H1 (cell line): ENCODE measurements around the gene LRP1. TPM values are rescaled to one million over a fixed set of nuclear protein-coding genes. Genes with fewer than 3 reads are reported as not detected.
A peak's percentile ranks its signal among the peaks of the same experiment; 100 is the strongest.

Experiments used
- CTCF ChIA-PET: fragments of 300-600 bp; sonication (Branson Sonifier 250); formaldehyde crosslinking; loops from one replicate; lab custom pipeline; 2021; ENCODE audit not compliant: partially characterized antibody; lab: Charles Lee
- POLR2A ChIA-PET: fragments of 300-600 bp; sonication (Branson Sonifier 250); formaldehyde crosslinking; loops from one replicate; lab custom pipeline; 2021; ENCODE audit warnings: inconsistent platforms; ENCODE audit not compliant: partially characterized antibody; lab: Charles Lee
- DNase-seq, 2 experiments: peaks; one replicate each; pipeline versions ENCODE4 v3.0.0 to v3.0.0-alpha.2; 2010 to 2022; ENCODE audit warnings: low spot score in 2 of 2, low read depth in 1 of 2, mixed read lengths in 1 of 2
- FAIRE-seq: peaks from 2 replicates; lab custom pipeline; 2011; peaks lifted over from hg19 to GRCh38; lab: Jason Lieb, UNC
- H2AFZ ChIP-seq: 2 replicates; pipeline ENCODE4 v1.8.1; 2012; ENCODE audit warnings: low read length, inconsistent platforms
- H2AK5ac ChIP-seq: 2 replicates; pipeline ENCODE4 v1.6.1; 2013; ENCODE audit warnings: low read depth, low read length
- H2BK120ac ChIP-seq: replicated peaks from 2 replicates; pipeline ENCODE3; 2013; ENCODE audit warnings: low read depth, low read length, inconsistent platforms
- H2BK12ac ChIP-seq: 2 replicates; pipeline ENCODE4 v1.6.1; 2013; ENCODE audit warnings: low read depth, low read length
- H2BK15ac ChIP-seq: 2 replicates; pipeline ENCODE4 v1.6.1; 2013; ENCODE audit warnings: low read length
- H2BK20ac ChIP-seq: 2 replicates; pipeline ENCODE4 v1.6.1; 2013; ENCODE audit warnings: low read length
- H2BK5ac ChIP-seq: 2 replicates; pipeline ENCODE4 v1.6.1; 2013; ENCODE audit warnings: low read depth, low read length
- H3K14ac ChIP-seq: 2 replicates; pipeline ENCODE4 v1.6.1; 2013; ENCODE audit warnings: inconsistent platforms; ENCODE audit not compliant: insufficient read length
- H3K18ac ChIP-seq: 2 replicates; pipeline ENCODE4 v1.6.1; 2013; ENCODE audit warnings: low read length; ENCODE audit errors: extremely low read depth
- H3K23ac ChIP-seq: 2 replicates; pipeline ENCODE4 v1.6.1; 2013; ENCODE audit warnings: inconsistent platforms; ENCODE audit not compliant: insufficient read length
- H3K23me2 ChIP-seq: 2 replicates; pipeline ENCODE4 v1.6.1; 2013; ENCODE audit warnings: low read depth, low read length
- H3K27ac ChIP-seq: 2 replicates; pipeline ENCODE4 v1.6.1; 2011; ENCODE audit warnings: low read depth, low read length, inconsistent platforms
- H3K27me3 ChIP-seq, 4 experiments: replicated peaks in 1 of 4; 1 replicate in 1 of 4; 2 replicates in 3 of 4; pipeline versions ENCODE4 v1.6.1 to v1.8.1; 2011 to 2013; ENCODE audit warnings: low read length in 3 of 4, mild to moderate bottlenecking in 3 of 4, inconsistent platforms in 2 of 4, mixed read lengths in 2 of 4, moderate library complexity in 1 of 4; ENCODE audit not compliant: control insufficient read depth in 3 of 4, insufficient read depth in 3 of 4; ENCODE audit errors: extremely low read depth in 1 of 4
- H3K36me3 ChIP-seq, 4 experiments: 2 replicates each; pipeline versions ENCODE4 v1.6.1 to v1.8.1; 2011 to 2013; ENCODE audit warnings: mild to moderate bottlenecking in 4 of 4, low read length in 3 of 4, moderate library complexity in 2 of 4, control low read depth in 1 of 4, inconsistent platforms in 1 of 4; ENCODE audit not compliant: insufficient read depth in 4 of 4, control insufficient read depth in 2 of 4
- H3K4ac ChIP-seq: replicated peaks from 2 replicates; pipeline ENCODE3; 2013; ENCODE audit warnings: low read length, low read depth, mixed read lengths, inconsistent platforms; ENCODE audit not compliant: insufficient read length
- H3K4me1 ChIP-seq, 4 experiments: replicated peaks in 1 of 4; 1 replicate in 1 of 4; 2 replicates in 3 of 4; pipeline versions ENCODE4 v1.6.1 to v1.8.1; 2011 to 2013; ENCODE audit warnings: low read length in 3 of 4, inconsistent platforms in 2 of 4, mixed read lengths in 1 of 4; ENCODE audit not compliant: insufficient read depth in 4 of 4, control insufficient read depth in 3 of 4
- H3K4me2 ChIP-seq, 2 experiments: 2 replicates each; pipeline versions ENCODE4 v1.6.1 to v1.8.1; 2011 to 2013; ENCODE audit warnings: low read depth in 2 of 2, low read length in 2 of 2, control low read depth in 1 of 2, inconsistent platforms in 1 of 2, mild to moderate bottlenecking in 1 of 2; ENCODE audit not compliant: insufficient read depth in 1 of 2
- H3K4me3 ChIP-seq, 4 experiments: fragments of 200-600, 300-600 bp in 1 of 4; sonication (generic), shearing (Covaris generic), sonication (Bioruptor Twin) in 1 of 4; 2 replicates each; pipeline versions ENCODE4 v1.5.1 to v1.8.1; 2011 to 2016; ENCODE audit warnings: low read length in 4 of 4, low read depth in 3 of 4, control low read depth in 2 of 4, inconsistent platforms in 2 of 4, mild to moderate bottlenecking in 2 of 4, mixed read lengths in 1 of 4, moderate library complexity in 1 of 4; ENCODE audit not compliant: insufficient read depth in 2 of 4; ENCODE audit errors: extremely low read depth in 1 of 4
- H3K56ac ChIP-seq: replicated peaks from 2 replicates; pipeline ENCODE3; 2013; ENCODE audit warnings: low read depth, mild to moderate bottlenecking, mixed read lengths, low read length, inconsistent platforms; ENCODE audit not compliant: insufficient read length
- H3K79me1 ChIP-seq: 2 replicates; pipeline ENCODE4 v1.6.1; 2013; ENCODE audit warnings: low read depth, low read length, control low read depth
- H3K79me2 ChIP-seq, 2 experiments: 2 replicates each; pipeline versions ENCODE4 v1.6.1 to v1.8.1; 2012 to 2013; ENCODE audit warnings: low read length in 2 of 2, mild to moderate bottlenecking in 2 of 2, inconsistent platforms in 1 of 2; ENCODE audit not compliant: insufficient read depth in 2 of 2, control insufficient read depth in 1 of 2
- H3K9ac ChIP-seq, 4 experiments: replicated peaks in 1 of 4; 1 replicate in 1 of 4; 2 replicates in 3 of 4; pipeline versions ENCODE4 v1.6.1 to v1.8.1; 2011 to 2013; ENCODE audit warnings: low read depth in 3 of 4, low read length in 3 of 4, control low read depth in 2 of 4, mild to moderate bottlenecking in 2 of 4, moderate library complexity in 2 of 4, inconsistent platforms in 1 of 4; ENCODE audit errors: extremely low read depth in 1 of 4
- H3K9me3 ChIP-seq, 2 experiments: 2 replicates each; pipeline versions ENCODE4 v1.6.1 to v1.8.1; 2012 to 2013; ENCODE audit warnings: mild to moderate bottlenecking in 2 of 2, moderate library complexity in 2 of 2, control low read depth in 1 of 2, inconsistent platforms in 1 of 2, low read depth in 1 of 2, low read length in 1 of 2, mixed read lengths in 1 of 2; ENCODE audit not compliant: insufficient read depth in 2 of 2
- H4K20me1 ChIP-seq, 2 experiments: replicated peaks in 1 of 2; 2 replicates each; pipeline versions ENCODE3 to v1.8.1; 2011 to 2013; ENCODE audit warnings: inconsistent platforms in 2 of 2, low read length in 2 of 2, mild to moderate bottlenecking in 1 of 2; ENCODE audit not compliant: insufficient read depth in 2 of 2, control insufficient read depth in 1 of 2
- H4K5ac ChIP-seq: 2 replicates; pipeline ENCODE4 v1.6.1; 2013; ENCODE audit warnings: low read length, low read depth, mixed read lengths, inconsistent platforms; ENCODE audit not compliant: insufficient read length
- H4K8ac ChIP-seq: 2 replicates; pipeline ENCODE4 v1.8.0; 2013; ENCODE audit warnings: mild to moderate bottlenecking, moderate library complexity, low read length, inconsistent platforms; ENCODE audit not compliant: insufficient read depth; ENCODE audit errors: extremely low read depth
- H4K91ac ChIP-seq: replicated peaks from 2 replicates; pipeline ENCODE3; 2013; ENCODE audit warnings: low read length, mixed read lengths, inconsistent platforms; ENCODE audit not compliant: insufficient read length
- JUND ChIP-seq: IDR thresholded peaks from 2 replicates; pipeline ENCODE4 v1.6.1; 2011; ENCODE audit warnings: mild to moderate bottlenecking, improper control_type of control experiment, low read length
- POU5F1 ChIP-seq: IDR thresholded peaks from 2 replicates; pipeline ENCODE4 v1.6.1; 2011; ENCODE audit warnings: low read depth, mild to moderate bottlenecking, low read length, moderate library complexity
- SIN3A ChIP-seq, 2 experiments: IDR thresholded peaks in 1 of 2; conservative IDR thresholded peaks in 1 of 2; 2 replicates each; pipeline ENCODE4 v1.6.1; 2011 to 2012; ENCODE audit warnings: low read length in 2 of 2, improper control_type of control experiment in 1 of 2, low read depth in 1 of 2, mild to moderate bottlenecking in 1 of 2
- SIRT6 ChIP-seq: IDR thresholded peaks from one replicate; pipeline ENCODE4 v1.7.1; 2012; ENCODE audit warnings: low read length, inconsistent platforms
- WGBS, 2 experiments: shearing (Covaris generic) in 1 of 2; methylation state at CpG; one replicate each; pipeline versions ENCODE4 v1.1.6 to v1.1.7; 2013 to 2015; ENCODE audit warnings: low lambda C conversion rate in 2 of 2, mixed read lengths in 2 of 2, inconsistent platforms in 1 of 2, low coverage in 1 of 2, missing lambda C conversion rate in 1 of 2; ENCODE audit not compliant: insufficient replicate concordance in 2 of 2, insufficient coverage in 1 of 2, insufficient read length in 1 of 2; ENCODE audit errors: extremely low coverage in 1 of 2, missing lambda C conversion rate in 1 of 2; 5-methylcytosine and 5-hydroxymethylcytosine counted together
- polyA plus RNA-seq, 7 experiments: library from polyadenylated mRNA; depleted of rRNA in 3 of 7; stranded (reverse) in 5 of 7; unstranded in 2 of 7; fragments of >200 nt in 5 of 7; fragments of 200-250 nt in 2 of 7; gene quantifications; 1 replicate in 5 of 7; 2 replicates in 1 of 7; 4 replicates in 1 of 7; pipeline versions ENCODE4 v1.2.1 to v1.2.3, GENCODE V29; 2011 to 2013; ENCODE audit warnings: missing spikeins in 2 of 7, mixed read lengths in 2 of 7
- total RNA-seq: library from RNA; stranded (reverse); fragmentation: NEBNext Ultra II Directional; extraction: Animal tissue kit (Norgen Biotek cat#: 25700); gene quantifications from 2 replicates; pipeline ENCODE4 v1.2.1, GENCODE V29; 2021
- TF ChIP-seq, protein P1 (sequence below): IDR thresholded peaks from 2 replicates; pipeline ENCODE4 v1.6.1; 2012; ENCODE audit warnings: inconsistent platforms
- TF ChIP-seq, protein P2 (sequence below), 3 experiments: IDR thresholded peaks; 1 replicate in 2 of 3; 2 replicates in 1 of 3; pipeline versions ENCODE4 v1.5.1 to v1.6.1; 2011; ENCODE audit warnings: low read length in 3 of 3, mild to moderate bottlenecking in 3 of 3, inconsistent platforms in 2 of 3, low read depth in 1 of 3, moderate library complexity in 1 of 3; ENCODE audit not compliant: insufficient read depth in 1 of 3; ENCODE audit errors: control extremely low read depth in 1 of 3

The LRP1 gene
- total and polyA plus RNA-seq, 2 of the 8 experiments (the other 6 are each of a cell fraction or from before 2014, with no cell fraction given) = 35.3 to 92.5 TPM

DNA sequence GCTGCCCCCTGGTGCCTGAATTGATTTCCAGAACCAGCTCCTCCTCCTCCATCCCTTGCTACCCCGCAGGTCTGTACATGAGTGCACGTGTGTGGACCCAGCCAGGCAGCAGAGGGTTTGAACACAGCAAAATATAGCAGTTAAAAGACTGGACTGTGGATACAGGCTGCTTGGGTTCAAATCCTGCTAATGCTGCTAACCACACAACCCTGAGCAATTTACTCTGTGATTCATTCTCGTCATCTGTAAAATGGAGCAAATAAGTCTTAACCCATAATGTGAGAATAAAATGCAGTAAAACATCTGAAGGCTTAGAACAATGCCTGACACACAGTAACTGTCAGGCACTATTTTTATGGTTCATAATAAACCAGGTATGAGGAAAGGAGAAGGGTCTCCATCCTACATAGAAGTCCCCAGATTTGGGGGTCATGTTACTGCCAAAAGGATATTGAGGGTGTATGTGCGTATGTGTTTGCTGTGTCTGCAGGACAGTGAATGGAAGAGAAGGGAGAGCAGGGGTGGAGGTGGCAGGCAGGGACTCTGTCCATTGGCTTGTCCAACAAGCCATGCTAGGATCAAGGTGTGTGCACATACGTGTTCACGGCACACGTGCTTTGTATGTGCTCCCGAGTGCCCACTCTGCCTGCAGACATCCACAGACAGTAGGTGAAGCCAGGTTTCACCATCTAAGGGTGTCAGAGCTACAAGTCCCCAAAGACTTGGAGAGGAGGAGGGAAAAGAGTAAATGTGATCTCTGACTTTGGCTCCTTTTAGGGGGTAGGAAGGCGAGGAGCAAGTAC, 15.6 kb upstream of the LRP1 start:
- no peaks in the 10 kb centered on the region for H4K20me1 ChIP-seq
- no peak overlapping the region for H3K56ac ChIP-seq
- FAIRE-seq (no peak), DNase-seq (no peak)
- peak overlapping the region in 1 of 4 experiments; percentile 59; a peak in 2 of 8 replicates for H3K4me3 ChIP-seq
- H2AFZ ChIP-seq = peak overlapping the region; percentile 75
- CTCF ChIA-PET = interaction anchor here (0.6 to 15.7 kb wide), 50 partner anchors 10 to 476 kb away, joined by 3 to 325 read pairs (median 7); partner anchors contain the start of genes LRP1, MYO1A, NAB2 and NEMP1
- no peaks in the 10 kb centered on the region for H3K79me1 ChIP-seq
- POLR2A ChIA-PET = interaction anchor here (0.6 to 13.0 kb wide), 27 partner anchors 9 to 1383 kb away, joined by 3 to 352 read pairs (median 6); partner anchors contain the start of genes LRP1, MYO1A, NAB2 and NACA
- WGBS, 2 experiments = 71% methylated on average over 9 of the region's 9 CpGs; no CpG with 5 or more reads in 1 of the 2 experiments
- peak overlapping the region; percentile 19 for H4K91ac ChIP-seq
- H3K14ac ChIP-seq = no peak overlapping the region
- H3K36me3 ChIP-seq = no peaks in the 10 kb centered on the region
- H3K23ac ChIP-seq = no peak overlapping the region
- no peak overlapping the region for H3K4ac ChIP-seq
- H3K79me2 ChIP-seq = no peaks in the 10 kb centered on the region
- peak overlapping the region; percentile 52; the same call in 1 of the 2 replicates for H2BK12ac ChIP-seq
- peak overlapping the region; percentile 84 for H2AK5ac ChIP-seq
- H4K5ac ChIP-seq = no peak overlapping the region
- no peak overlapping the region for H4K8ac ChIP-seq
- no peak overlapping the region for H3K18ac ChIP-seq
- H2BK20ac ChIP-seq = no peak overlapping the region
- TF ChIP-seq SIN3A (conservative IDR thresholded peaks at IDR 0.05 in 1 of 2, IDR thresholded peaks at IDR 0.05 in 1 of 2; ENCODE audit: low read depth in 1 of 2, low read length in 2 of 2) = 0 out of 4 replicates have a peak, but pooled peaks of 1 of the 2 experiments have one; percentile 6
- TF ChIP-seq JUND = 0 out of 2 replicates have a peak, but pooled peaks have one; percentile 1
- no peak for TF ChIP-seq POU5F1
- TF ChIP-seq, protein P1, sequence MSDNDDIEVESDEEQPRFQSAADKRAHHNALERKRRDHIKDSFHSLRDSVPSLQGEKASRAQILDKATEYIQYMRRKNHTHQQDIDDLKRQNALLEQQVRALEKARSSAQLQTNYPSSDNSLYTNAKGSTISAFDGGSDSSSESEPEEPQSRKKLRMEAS = peak; percentile 6; the same call in 1 of the 2 replicates
- TF ChIP-seq, protein P2, sequence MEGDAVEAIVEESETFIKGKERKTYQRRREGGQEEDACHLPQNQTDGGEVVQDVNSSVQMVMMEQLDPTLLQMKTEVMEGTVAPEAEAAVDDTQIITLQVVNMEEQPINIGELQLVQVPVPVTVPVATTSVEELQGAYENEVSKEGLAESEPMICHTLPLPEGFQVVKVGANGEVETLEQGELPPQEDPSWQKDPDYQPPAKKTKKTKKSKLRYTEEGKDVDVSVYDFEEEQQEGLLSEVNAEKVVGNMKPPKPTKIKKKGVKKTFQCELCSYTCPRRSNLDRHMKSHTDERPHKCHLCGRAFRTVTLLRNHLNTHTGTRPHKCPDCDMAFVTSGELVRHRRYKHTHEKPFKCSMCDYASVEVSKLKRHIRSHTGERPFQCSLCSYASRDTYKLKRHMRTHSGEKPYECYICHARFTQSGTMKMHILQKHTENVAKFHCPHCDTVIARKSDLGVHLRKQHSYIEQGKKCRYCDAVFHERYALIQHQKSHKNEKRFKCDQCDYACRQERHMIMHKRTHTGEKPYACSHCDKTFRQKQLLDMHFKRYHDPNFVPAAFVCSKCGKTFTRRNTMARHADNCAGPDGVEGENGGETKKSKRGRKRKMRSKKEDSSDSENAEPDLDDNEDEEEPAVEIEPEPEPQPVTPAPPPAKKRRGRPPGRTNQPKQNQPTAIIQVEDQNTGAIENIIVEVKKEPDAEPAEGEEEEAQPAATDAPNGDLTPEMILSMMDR (IDR thresholded peaks at IDR 0.05; ENCODE audit: control extremely low read depth in 1 of 3, insufficient read depth in 1 of 3, low read depth in 1 of 3, low read length in 3 of 3) = peak; percentile 79 to 89 (median 88)
- TF ChIP-seq SIRT6 = no peak
- TF ChIP-seq, all 59 proteins: peak for 4
- Histone ChIP-seq H2BK15ac (0 out of 2 replicates have a peak overlapping the region, but pooled peaks have one; percentile 84), H3K9ac (no peak overlapping the region), H2BK120ac (no peak overlapping the region), H3K23me2 (peaks cover 15% of the 10 kb centered on the region), H3K27me3 (peaks cover 0 to 2% (median under 1%) of the 10 kb centered on the region in 4 experiments; a peak in 1 of 7 replicates), H3K4me2 (peak overlapping the region; percentile 81 to 96; a peak in 3 of 4 replicates), H3K27ac (no peak overlapping the region), H3K9me3 (no peaks in the 10 kb centered on the region), H3K4me1 (peaks cover 3 to 31% (median 15%) of the 10 kb centered on the region in 4 experiments), H2BK5ac (no peak overlapping the region)
